BE2C (cell line): ENCODE measurements around the gene PKD2L2. TPM values are rescaled to one million over a fixed set of nuclear protein-coding genes. Genes with fewer than 3 reads are reported as not detected.
"Not testable (repeated sequence)": the region's sequence is repeated elsewhere in the genome, so short reads cannot be mapped to it uniquely, and the experiment has no call there.

ENCODE experiments used
- DNase-seq: peaks from one replicate; pipeline ENCODE4 v3.0.0-alpha.2; 2020
- H3K27me3 ChIP-seq: fragments of 250-450 bp; sonication (Bioruptor Pico); 2 replicates; pipeline ENCODE4 v1.5.1; 2020; ENCODE audit warnings: mild to moderate bottlenecking
- H3K36me3 ChIP-seq: fragments of 250-450 bp; sonication (Bioruptor Pico); 2 replicates; pipeline ENCODE4 v1.5.1; 2020; ENCODE audit warnings: mild to moderate bottlenecking
- H3K4me1 ChIP-seq: fragments of 250-450 bp; sonication (Bioruptor Pico); 2 replicates; pipeline ENCODE4 v1.5.1; 2020
- H3K4me3 ChIP-seq: 2 replicates; pipeline ENCODE4 v1.5.1; 2011; ENCODE audit warnings: low read depth, low read length
- H3K9me3 ChIP-seq: fragments of 250-450 bp; sonication (Bioruptor Pico); 2 replicates; pipeline ENCODE4 v1.5.1; 2020
- polyA plus RNA-seq: library from polyadenylated mRNA; unstranded; fragments of >200 nt; gene quantifications from one replicate; pipeline ENCODE4 v1.2.1, GENCODE V29; 2012; ENCODE audit warnings: low read depth, missing spikeins; ENCODE audit not compliant: insufficient read length, insufficient read depth
- TF ChIP-seq, protein P1 (sequence below): IDR thresholded peaks from 2 replicates; pipeline ENCODE4 v1.5.1; 2012; ENCODE audit warnings: mild to moderate bottlenecking, low read depth, low read length

The PKD2L2 gene
- polyA plus RNA-seq, result 0.74 TPM

DNA sequence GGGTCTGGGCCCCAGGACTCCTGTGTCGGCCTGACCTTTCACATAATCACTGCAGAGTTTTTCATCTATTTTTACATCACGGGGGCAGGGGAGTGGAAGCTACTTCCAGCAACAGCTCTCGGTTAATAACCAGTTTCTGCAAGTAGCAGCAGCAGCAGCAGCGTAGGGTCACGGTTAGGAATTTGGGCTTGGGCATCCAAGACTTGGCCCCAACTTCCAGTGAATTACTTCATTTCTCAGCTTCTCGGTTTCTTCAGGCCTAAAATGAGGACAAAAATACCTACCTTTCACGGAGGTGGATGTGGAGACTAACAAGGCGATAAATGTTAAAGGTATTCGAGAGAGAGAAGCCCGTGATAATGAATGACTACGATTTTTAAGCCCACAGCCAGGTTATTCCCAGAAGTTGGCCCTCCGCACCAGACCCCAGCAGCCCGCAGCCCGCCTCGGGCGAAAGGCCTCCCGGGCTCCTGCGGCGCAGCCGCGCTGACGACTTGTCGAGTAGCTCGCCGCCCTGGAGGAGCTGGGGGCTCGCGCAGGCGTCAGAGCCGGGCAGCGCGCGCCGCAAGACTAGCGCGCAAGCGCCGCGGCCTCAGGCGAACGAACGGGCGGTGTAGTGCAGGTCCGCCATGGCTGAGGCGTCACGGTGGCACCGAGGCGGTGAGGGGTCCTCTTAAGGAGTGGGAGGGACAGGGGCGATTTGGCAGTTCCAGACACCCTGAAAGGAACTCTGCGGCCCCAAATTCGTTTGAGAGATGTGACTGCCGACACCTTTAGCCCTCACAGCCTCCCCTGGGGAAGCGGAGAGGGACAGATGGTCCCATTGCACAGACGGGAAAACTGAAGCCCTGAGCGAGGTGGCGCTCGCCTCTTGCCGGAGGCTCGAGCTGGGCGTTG is at the start of gene PKD2L2:
PKD2L2 (plus strand) TSS at position 595 of the 897 bp plus-strand sequence; CDS start at position 630, 35 bp downstream.
- no peaks in the 10 kb centered on the region for H3K36me3 ChIP-seq
- H3K4me1 ChIP-seq, result no peaks in the 10 kb centered on the region
- peak; percentile 94 for DNase-seq
- no peaks in the 10 kb centered on the region for H3K27me3 ChIP-seq
- TF ChIP-seq, protein P1, sequence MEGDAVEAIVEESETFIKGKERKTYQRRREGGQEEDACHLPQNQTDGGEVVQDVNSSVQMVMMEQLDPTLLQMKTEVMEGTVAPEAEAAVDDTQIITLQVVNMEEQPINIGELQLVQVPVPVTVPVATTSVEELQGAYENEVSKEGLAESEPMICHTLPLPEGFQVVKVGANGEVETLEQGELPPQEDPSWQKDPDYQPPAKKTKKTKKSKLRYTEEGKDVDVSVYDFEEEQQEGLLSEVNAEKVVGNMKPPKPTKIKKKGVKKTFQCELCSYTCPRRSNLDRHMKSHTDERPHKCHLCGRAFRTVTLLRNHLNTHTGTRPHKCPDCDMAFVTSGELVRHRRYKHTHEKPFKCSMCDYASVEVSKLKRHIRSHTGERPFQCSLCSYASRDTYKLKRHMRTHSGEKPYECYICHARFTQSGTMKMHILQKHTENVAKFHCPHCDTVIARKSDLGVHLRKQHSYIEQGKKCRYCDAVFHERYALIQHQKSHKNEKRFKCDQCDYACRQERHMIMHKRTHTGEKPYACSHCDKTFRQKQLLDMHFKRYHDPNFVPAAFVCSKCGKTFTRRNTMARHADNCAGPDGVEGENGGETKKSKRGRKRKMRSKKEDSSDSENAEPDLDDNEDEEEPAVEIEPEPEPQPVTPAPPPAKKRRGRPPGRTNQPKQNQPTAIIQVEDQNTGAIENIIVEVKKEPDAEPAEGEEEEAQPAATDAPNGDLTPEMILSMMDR, result no peak
- H3K9me3 ChIP-seq, result no peaks in the 10 kb centered on the region
- peak within 1 kb of the TSS; percentile 64 for H3K4me3 ChIP-seq

GRCh38 chr5:137842296-137842695 is 47.0 kb upstream of the PKD2L2 start:
- DNase-seq, result no peak
- Histone ChIP-seq H3K4me1 (no peaks in the 10 kb centered on the region), H3K36me3 (no peaks in the 10 kb centered on the region), H3K9me3 (no peaks in the 10 kb centered on the region), H3K27me3 (no peaks in the 10 kb centered on the region), H3K4me3 (no peak overlapping the region)
- TF ChIP-seq, protein P1, result no peak

DNA sequence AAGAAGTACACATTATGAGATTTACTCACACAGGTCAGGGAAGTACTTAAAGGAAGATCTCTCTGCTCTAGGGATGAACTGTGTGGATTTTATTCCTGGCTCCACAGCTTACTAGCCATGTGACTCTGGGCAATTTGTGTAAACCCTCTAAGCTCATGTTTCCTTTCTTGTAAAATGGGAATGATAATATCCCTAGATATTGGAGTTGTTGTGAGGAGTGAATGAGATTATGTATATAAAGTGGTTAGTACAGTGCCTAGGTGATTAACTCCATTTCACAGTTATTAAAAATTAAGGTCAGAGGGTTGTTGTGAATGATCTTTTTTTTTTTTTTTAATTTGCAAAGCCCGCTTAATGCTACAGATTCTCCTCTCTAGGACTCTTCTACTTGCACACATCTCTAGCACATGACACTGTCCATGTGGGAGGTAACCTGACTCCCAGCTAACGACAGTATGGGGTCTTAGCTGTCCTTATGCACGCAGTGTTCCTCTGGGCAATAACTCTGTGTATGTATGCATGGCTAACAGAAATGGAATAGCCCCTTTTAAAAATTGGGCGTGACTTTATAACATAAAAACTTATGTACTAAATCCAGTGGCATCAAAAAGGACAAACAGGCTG is 45.5 kb upstream of the PKD2L2 start:
- H3K9me3 ChIP-seq, result no peaks in the 10 kb centered on the region
- no peaks in the 10 kb centered on the region for H3K27me3 ChIP-seq
- TF ChIP-seq, protein P1, result no peak
- no peak for DNase-seq
- H3K36me3 ChIP-seq, result no peaks in the 10 kb centered on the region
- no peak overlapping the region for H3K4me3 ChIP-seq
- H3K4me1 ChIP-seq, result no peaks in the 10 kb centered on the region

- TF ChIP-seq, protein P1, result no peak
- H3K4me3 ChIP-seq, result no peak overlapping the region
- no peaks in the 10 kb centered on the region for H3K36me3 ChIP-seq
- no peak for DNase-seq
- no peaks in the 10 kb centered on the region for H3K4me1 ChIP-seq
- H3K27me3 ChIP-seq, result no peaks in the 10 kb centered on the region
- no peaks in the 10 kb centered on the region for H3K9me3 ChIP-seq
These were observed 43.8 kb upstream of the PKD2L2 start for GRCh38 chr5:137845472-137845871.

- Histone ChIP-seq H3K27me3 (no peaks in the 10 kb centered on the region), H3K36me3 (no peaks in the 10 kb centered on the region), H3K4me3 (no peak overlapping the region), H3K4me1 (no peaks in the 10 kb centered on the region), H3K9me3 (no peaks in the 10 kb centered on the region)
- TF ChIP-seq, protein P1, result no peak
- no peak for DNase-seq
These were observed 41.6 kb upstream of the PKD2L2 start for GRCh38 chr5:137847687-137848086.

GRCh38 chr5:137853165-137853564 is 36.1 kb upstream of the PKD2L2 start:
- H3K4me3 ChIP-seq, H3K36me3 ChIP-seq, H3K27me3 ChIP-seq, H3K4me1 ChIP-seq, DNase-seq, H3K9me3 ChIP-seq: not testable (repeated sequence)
